Stimulated activated CD8-positive, alpha-beta memory T cell treated with anti-CD3 and anti-CD28 coated beads, Interleukin-15, amount 100 ng/mL, for 1 hour (primary cell): ENCODE data around the gene ARHGEF17.

Experiments used
- DNase-seq: peaks from one replicate; pipeline ENCODE4 v3.0.0-alpha.2; 2020; ENCODE audit warnings: low read depth

ARHGEF17 gene

GRCh38 chr11:73355109-73355508 lies 47.0 kb downstream of the ARHGEF17 start:
- no peak for DNase-seq

- no peak for DNase-seq
These were observed 49.1 kb downstream of the ARHGEF17 start for GRCh38 chr11:73356979-73357860.

- DNase-seq: no peak
These were observed 50.0 kb downstream of the ARHGEF17 start for GRCh38 chr11:73358071-73358470.

- no peak for DNase-seq
These were observed 51.3 kb downstream of the ARHGEF17 start for GRCh38 chr11:73359341-73359740.

- no peak for DNase-seq
These were observed 52.1 kb downstream of the ARHGEF17 start for GRCh38 chr11:73359930-73360742.

- no peak for DNase-seq
These were observed 52.8 kb downstream of the ARHGEF17 start for GRCh38 chr11:73360743-73361369.

- DNase-seq: no peak
These were observed 54.1 kb downstream of the ARHGEF17 start for GRCh38 chr11:73361953-73362776.

GRCh38 chr11:73363147-73363546 lies 55.1 kb downstream of the ARHGEF17 start:
- no peak for DNase-seq

GRCh38 chr11:73365352-73366264 lies 57.5 kb downstream of the ARHGEF17 start:
- DNase-seq: no peak

- DNase-seq: no peak
These were observed 58.2 kb downstream of the ARHGEF17 start for GRCh38 chr11:73366265-73366610.

GRCh38 chr11:73366953-73367352 lies 58.9 kb downstream of the ARHGEF17 start:
- no peak for DNase-seq

- DNase-seq: no peak
These were observed 59.5 kb downstream of the ARHGEF17 start for GRCh38 chr11:73367482-73368024.

GRCh38 chr11:73372375-73372993 lies 64.4 kb downstream of the ARHGEF17 start:
- no peak for DNase-seq

GRCh38 chr11:73374151-73374550 lies 66.1 kb downstream of the ARHGEF17 start:
- DNase-seq: no peak

- DNase-seq: no peak
These were observed 67.7 kb downstream of the ARHGEF17 start for GRCh38 chr11:73375830-73376159.

GRCh38 chr11:73376160-73376802 lies 68.2 kb downstream of the ARHGEF17 start, which contains the start of gene RELT:
Gene RELT, plus strand, starts transcription at chr11:73376399. Its CDS starts 12,738 bp downstream, at chr11:73389137.
- DNase-seq: peak; percentile 88

GRCh38 chr11:73376803-73377629 lies 68.9 kb downstream of the ARHGEF17 start:
- peak; percentile 27 for DNase-seq

- no peak for DNase-seq
These were observed 71.3 kb downstream of the ARHGEF17 start for GRCh38 chr11:73379189-73379880.
